Panc1 (cell line): ENCODE results near the gene DNASE2B. TPM values are rescaled to one million over a fixed set of nuclear protein-coding genes. Genes with fewer than 3 reads are reported as not detected.

Source experiments
- ATAC-seq: fragments of 200-7000 bp; cut with Tn5 transposase; 2 replicates; pipeline ENCODE4 v1.9.1; 2020; ENCODE audit warnings: mild to moderate bottlenecking, moderate library complexity
- BruUV-seq: library from RNA; stranded (reverse); fragments of 400-500 nt; replicated peaks from 2 replicates; lab custom pipeline; 2021; lab: Mats Ljungman, UMichigan
- CTCF ChIA-PET: fragments of 300-600 bp; sonication (Branson Sonifier 250); formaldehyde crosslinking; loops from one replicate; lab custom pipeline; 2022; ENCODE audit warnings: antibody characterized with exemption; lab: Charles Lee
- POLR2A ChIA-PET: fragments of 300-600 bp; sonication (Branson Sonifier 250); formaldehyde crosslinking; loops from one replicate; lab custom pipeline; 2022; ENCODE audit warnings: antibody characterized with exemption; lab: Charles Lee
- DNase-seq: peaks from one replicate; pipeline ENCODE4 v3.0.0-alpha.2; 2010; ENCODE audit warnings: low read depth, low spot score
- H3K27ac ChIP-seq: 2 replicates; pipeline ENCODE4 v1.5.1; 2011; ENCODE audit warnings: mild to moderate bottlenecking, low read length, inconsistent platforms
- H3K27me3 ChIP-seq: fragments of 200-500 bp; sonication (Bioruptor generic); 2 replicates; pipeline ENCODE4 v1.6.0; 2014; ENCODE audit warnings: low read length, inconsistent platforms; ENCODE audit not compliant: control insufficient read depth, insufficient read depth
- H3K36me3 ChIP-seq: fragments of 200-500 bp; sonication (Bioruptor generic); 2 replicates; pipeline ENCODE4 v1.5.1; 2014; ENCODE audit warnings: inconsistent platforms, mild to moderate bottlenecking, low read length, moderate library complexity; ENCODE audit not compliant: control insufficient read depth, insufficient read depth
- H3K4me1 ChIP-seq: 2 replicates; pipeline ENCODE4 v1.5.1; 2011; ENCODE audit warnings: inconsistent platforms, mild to moderate bottlenecking, low read length, moderate library complexity; ENCODE audit not compliant: control insufficient read depth, insufficient read depth
- H3K4me3 ChIP-seq, 2 experiments: 2 replicates each; pipeline ENCODE4 v1.5.1; 2011 to 2012; ENCODE audit warnings: low read depth in 2 of 2, low read length in 2 of 2, mild to moderate bottlenecking in 2 of 2, inconsistent platforms in 1 of 2, moderate library complexity in 1 of 2
- H3K9me3 ChIP-seq: fragments of 200-500 bp; sonication (Bioruptor generic); 2 replicates; pipeline ENCODE4 v1.5.1; 2014; ENCODE audit warnings: low read depth, mild to moderate bottlenecking, inconsistent platforms, low read length, moderate library complexity; ENCODE audit not compliant: control insufficient read depth, insufficient read depth
- CTCF ChIP-seq: fragments of 450-650 bp; IDR thresholded peaks from 2 replicates; pipeline ENCODE4 v1.5.1; 2017; ENCODE audit warnings: mild to moderate bottlenecking
- POLR2AphosphoS5 ChIP-seq: IDR thresholded peaks from 2 replicates; pipeline ENCODE4 v1.6.1; 2012; ENCODE audit warnings: mild to moderate bottlenecking, low read depth, low read length, moderate library complexity
- REST ChIP-seq, 2 experiments: IDR thresholded peaks; 2 replicates each; pipeline ENCODE4 v1.6.1; 2011 to 2012; ENCODE audit warnings: low read depth in 2 of 2, control low read depth in 1 of 2, low read length in 1 of 2, mild to moderate bottlenecking in 1 of 2, moderate library complexity in 1 of 2; ENCODE audit not compliant: insufficient read depth in 1 of 2
- SIN3A ChIP-seq: IDR thresholded peaks from 2 replicates; pipeline ENCODE4 v1.6.1; 2012; ENCODE audit warnings: low read depth, mild to moderate bottlenecking, low read length, moderate library complexity, borderline replicate concordance; ENCODE audit not compliant: insufficient read depth
- TCF7L2 ChIP-seq: IDR thresholded peaks from 2 replicates; pipeline ENCODE4 v1.6.1; 2011; ENCODE audit warnings: mild to moderate bottlenecking, low read depth, low read length, inconsistent platforms
- in situ Hi-C: cut with HindIII; loops from 2 replicates; pipeline ENCODE4 v1.10.0; 2016; ENCODE audit warnings: low sequenced_read_pairs, low pct_unique_long_range_greater_than_20kb
- intact Hi-C: fragments of 100-400 bp; cut with micrococcal nuclease; formaldehyde crosslinking; loops from one replicate; pipeline ENCODE4 v1.10.0; 2022; ENCODE audit not compliant: unreplicated experiment
- total RNA-seq: library from RNA; stranded (reverse); gene quantifications from one replicate; pipeline ENCODE4 v1.2.1, GENCODE V29; 2021; ENCODE audit not compliant: unreplicated experiment

DNASE2B gene
- total RNA-seq, 1 experiment from 2014 or later: not detected

GRCh38 chr1:84352298-84353106, 45.8 kb upstream of the DNASE2B start:
- intact Hi-C loops: no loop called here
- no peaks in the 10 kb centered on the region for H3K27me3 ChIP-seq
- BruUV-seq: no TSS peak
- no peak for ATAC-seq
- TF ChIP-seq SIN3A (no peak), TCF7L2 (no peak), REST (IDR thresholded peaks at IDR 0.05; ENCODE audit: insufficient read depth in 1 of 2, low read depth in 2 of 2, low read length in 1 of 2) (no peak), CTCF (no peak), POLR2AphosphoS5 (no peak)
- H3K4me3 ChIP-seq: no peak overlapping the region
- POLR2A ChIA-PET: no interaction called here
- DNase-seq: no peak
- H3K4me1 ChIP-seq: no peaks in the 10 kb centered on the region; the same call in 1 of the 2 replicates
- in situ Hi-C loops: no loop called here
- peaks cover 8% of the 10 kb centered on the region; the same call in 1 of the 2 replicates for H3K9me3 ChIP-seq
- CTCF ChIA-PET: no interaction called here
- no peaks in the 10 kb centered on the region for H3K36me3 ChIP-seq
- no peak overlapping the region for H3K27ac ChIP-seq

GRCh38 chr1:84353695-84354094, 44.6 kb upstream of the DNASE2B start:
- no peaks in the 10 kb centered on the region for H3K4me1 ChIP-seq
- in situ Hi-C loops (no loop called here), intact Hi-C loops (no loop called here)
- ATAC-seq (no peak), DNase-seq (no peak)
- POLR2A ChIA-PET: no interaction called here
- H3K27me3 ChIP-seq: no peaks in the 10 kb centered on the region
- no peaks in the 10 kb centered on the region for H3K36me3 ChIP-seq
- BruUV-seq: no TSS peak
- H3K27ac ChIP-seq: no peak overlapping the region
- H3K4me3 ChIP-seq: no peak overlapping the region
- H3K9me3 ChIP-seq: peaks cover 8% of the 10 kb centered on the region; the same call in 1 of the 2 replicates
- CTCF ChIA-PET: interaction anchor here (0.6 kb wide), 1 partner anchor 1665 kb away, joined by 4 read pairs; no protein-coding TSS in a partner anchor
- TF ChIP-seq CTCF (no peak), REST (IDR thresholded peaks at IDR 0.05; ENCODE audit: insufficient read depth in 1 of 2, low read depth in 2 of 2, low read length in 1 of 2) (no peak), TCF7L2 (no peak), SIN3A (no peak), POLR2AphosphoS5 (no peak)
